Anterior cingulate cortex (tissue), 58 donors: Measurements from ENCODE around the gene UGT2B17.
A peak's percentile ranks its signal among the peaks of the same experiment; 100 is the strongest.

Experiments
- DNase-seq, 58 donors: peaks; one replicate each; lab custom pipeline; 2025; lab: John Stamatoyannopoulos, UW

Gene UGT2B17

GRCh38 chr4:68490826-68491457 is 85.2 kb downstream of the UGT2B17 start:
- DNase-seq, result peak in 2 of 58 donors; percentile 2 to 4

DNA sequence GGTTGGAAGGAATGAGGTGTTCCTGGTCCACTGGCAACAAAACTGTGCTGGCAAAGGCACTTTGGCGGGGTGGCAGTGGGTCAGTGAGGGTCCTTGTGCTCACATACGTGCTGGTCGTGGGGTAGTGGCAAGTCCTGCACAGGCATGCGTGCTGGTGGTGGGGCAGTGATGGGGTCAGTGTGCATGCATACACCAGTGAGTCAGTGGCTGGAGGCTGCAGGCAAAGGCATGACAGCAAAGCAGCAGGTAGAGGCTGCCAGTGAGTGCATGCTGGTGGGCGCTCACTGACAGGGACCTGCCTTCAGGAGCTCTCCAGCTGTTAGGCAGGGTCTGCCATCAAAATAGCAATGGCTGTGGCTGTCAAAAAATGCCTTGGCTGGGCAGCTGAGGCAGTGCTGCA is 86.8 kb downstream of the UGT2B17 start:
- no peak for DNase-seq
